ENCODE data around the gene CEACAM16. TPM values are rescaled to one million over a fixed set of nuclear protein-coding genes. Genes with fewer than 3 reads are reported as not detected.
A peak's percentile ranks its signal among the peaks of the same experiment; 100 is the strongest.

Gene CEACAM16
- total RNA-seq, 1 donor from 2014 or later = not detected

DNA sequence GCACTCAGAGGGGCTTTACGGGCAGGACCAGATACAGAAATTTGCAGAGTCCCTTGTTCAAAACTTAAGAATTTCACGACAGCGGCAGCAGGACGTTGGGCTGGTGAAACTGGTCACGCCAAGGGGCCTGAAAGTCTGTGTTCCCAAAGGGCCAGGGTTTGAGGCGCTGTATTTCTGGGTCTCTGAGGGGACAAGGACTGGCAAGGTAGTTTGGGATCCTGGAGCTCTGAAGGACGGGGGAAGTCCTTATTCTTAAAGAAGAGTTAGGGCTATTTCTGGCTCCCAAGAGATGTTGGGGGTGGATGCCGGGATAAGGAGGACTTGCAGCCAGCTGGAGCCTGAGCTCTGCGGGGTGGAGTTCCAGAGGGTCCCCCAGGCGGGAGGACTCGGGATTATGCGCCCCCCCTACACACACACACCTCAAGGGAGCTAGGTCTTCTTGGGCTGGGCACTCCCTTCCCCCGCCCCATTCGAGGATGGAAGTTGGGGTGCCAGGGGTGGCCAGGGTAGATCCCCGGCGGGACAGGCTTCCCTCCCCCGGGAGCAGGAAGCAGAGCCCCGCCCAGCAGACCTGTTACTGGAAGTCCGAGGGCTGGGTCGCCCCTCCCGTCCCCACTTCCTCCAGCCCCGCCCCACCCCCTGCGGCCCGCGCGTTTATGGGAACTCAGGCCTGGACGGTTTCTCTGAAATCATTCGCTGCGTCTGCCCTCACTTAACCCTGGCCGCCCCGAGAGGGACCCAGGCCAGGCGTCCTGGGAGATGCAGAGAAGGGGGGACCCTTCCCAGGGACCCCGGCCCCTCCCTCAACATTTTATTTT lies 55.2 kb downstream of the CEACAM16 start:
- intact Hi-C loops (cut with DNase I) = loop anchor here (1.0 kb wide), 1 partner anchor 12 kb away; no protein-coding TSS in a partner anchor
- DNase-seq (ENCODE audit: low spot score) = peak; percentile 98

DNA sequence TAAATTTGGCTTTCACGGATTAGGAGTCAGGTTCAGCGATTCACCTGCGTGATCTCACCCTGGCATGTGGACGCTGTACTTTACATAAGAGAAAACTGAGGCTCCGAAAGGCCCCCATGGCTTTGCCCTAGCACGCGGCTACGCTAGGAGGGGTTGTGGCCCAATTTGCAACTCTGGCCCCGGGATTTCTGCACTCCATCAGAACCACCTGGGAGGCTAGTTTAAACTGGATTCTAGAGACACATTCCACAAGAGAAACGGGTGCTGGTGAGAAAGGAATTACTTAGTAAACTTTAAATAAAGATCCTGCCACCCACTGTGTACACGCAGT lies 55.8 kb downstream of the CEACAM16 start:
- DNase-seq (ENCODE audit: low spot score) = no peak
- intact Hi-C loops (cut with DNase I) = loop anchor here (1.0 kb wide), 1 partner anchor 12 kb away; no protein-coding TSS in a partner anchor

DNA sequence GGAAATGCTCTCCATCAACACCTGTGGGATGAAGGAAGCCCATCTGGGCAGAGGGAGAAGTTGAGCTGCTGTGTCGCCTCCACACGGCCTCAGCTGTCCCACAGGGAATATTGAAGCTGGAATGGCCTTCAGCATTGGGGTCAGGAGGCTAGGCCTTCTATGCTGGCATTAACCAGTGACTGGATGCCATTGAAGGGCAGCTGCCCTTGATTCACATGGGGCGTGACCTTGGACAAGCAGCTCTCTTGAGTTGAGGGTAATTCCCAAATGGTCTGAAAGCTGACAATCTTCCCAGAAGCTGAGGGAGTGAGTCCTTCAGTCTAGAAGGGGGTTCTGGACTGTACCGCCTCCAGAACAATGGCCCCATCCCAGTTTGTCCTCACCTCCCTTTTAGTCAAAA lies 56.3 kb downstream of the CEACAM16 start:
- DNase-seq (ENCODE audit: low spot score) = no peak
- intact Hi-C loops (cut with DNase I) = no loop called here

DNA sequence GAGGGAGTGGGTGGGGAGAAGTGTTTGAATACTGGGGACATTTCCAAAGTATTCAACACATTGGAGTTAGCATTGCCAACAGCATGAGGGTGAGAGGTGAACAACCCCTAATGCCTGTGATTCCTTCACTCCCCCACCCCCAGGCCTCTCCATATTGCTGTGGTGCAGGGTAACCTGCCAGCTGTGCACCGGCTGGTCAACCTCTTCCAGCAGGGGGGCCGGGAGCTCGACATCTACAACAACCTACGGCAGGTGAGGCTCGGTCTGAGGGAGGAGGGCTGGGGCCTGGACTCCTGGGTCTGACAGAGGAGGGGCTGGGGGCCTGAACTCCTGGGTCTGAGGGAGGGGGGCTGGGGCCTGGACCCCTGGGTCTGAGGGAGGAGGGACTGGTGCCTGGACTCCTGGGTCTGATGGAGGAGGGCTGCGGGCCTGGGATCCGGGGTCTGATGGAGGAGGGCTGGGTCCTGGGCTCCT lies 57.2 kb downstream of the CEACAM16 start:
- DNase-seq (ENCODE audit: low spot score) = no peak
- intact Hi-C loops (cut with DNase I) = no loop called here

DNA sequence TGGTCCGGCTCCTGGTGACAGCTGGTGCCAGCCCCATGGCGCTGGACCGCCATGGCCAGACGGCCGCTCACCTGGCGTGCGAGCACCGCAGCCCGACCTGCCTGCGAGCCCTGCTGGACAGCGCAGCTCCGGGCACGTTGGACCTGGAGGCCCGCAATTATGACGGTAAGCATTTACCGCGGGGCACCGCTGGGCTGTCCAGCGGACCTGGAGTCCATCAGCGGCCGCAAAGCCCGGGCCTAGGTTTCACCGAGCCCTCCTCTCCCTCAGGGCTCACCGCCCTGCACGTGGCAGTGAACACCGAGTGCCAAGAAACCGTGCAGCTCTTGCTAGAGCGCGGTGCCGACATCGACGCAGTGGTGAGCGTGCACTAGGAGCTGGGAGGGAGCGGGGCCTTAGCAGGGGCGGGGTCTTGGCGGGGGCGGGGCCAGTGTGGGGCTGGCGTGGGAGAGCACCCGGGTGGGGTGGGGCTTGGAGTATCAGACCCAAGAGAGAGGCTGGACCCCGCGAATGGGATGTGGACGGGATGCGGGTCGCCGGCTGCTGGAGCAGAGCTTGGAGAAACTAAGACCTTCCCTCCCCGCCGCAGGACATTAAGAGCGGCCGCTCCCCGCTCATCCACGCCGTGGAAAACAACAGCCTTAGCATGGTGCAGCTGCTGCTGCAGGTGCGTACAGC lies 58.2 kb downstream of the CEACAM16 start:
- intact Hi-C loops (cut with DNase I) = no loop called here
- no peak for DNase-seq (ENCODE audit: low spot score)

DNA sequence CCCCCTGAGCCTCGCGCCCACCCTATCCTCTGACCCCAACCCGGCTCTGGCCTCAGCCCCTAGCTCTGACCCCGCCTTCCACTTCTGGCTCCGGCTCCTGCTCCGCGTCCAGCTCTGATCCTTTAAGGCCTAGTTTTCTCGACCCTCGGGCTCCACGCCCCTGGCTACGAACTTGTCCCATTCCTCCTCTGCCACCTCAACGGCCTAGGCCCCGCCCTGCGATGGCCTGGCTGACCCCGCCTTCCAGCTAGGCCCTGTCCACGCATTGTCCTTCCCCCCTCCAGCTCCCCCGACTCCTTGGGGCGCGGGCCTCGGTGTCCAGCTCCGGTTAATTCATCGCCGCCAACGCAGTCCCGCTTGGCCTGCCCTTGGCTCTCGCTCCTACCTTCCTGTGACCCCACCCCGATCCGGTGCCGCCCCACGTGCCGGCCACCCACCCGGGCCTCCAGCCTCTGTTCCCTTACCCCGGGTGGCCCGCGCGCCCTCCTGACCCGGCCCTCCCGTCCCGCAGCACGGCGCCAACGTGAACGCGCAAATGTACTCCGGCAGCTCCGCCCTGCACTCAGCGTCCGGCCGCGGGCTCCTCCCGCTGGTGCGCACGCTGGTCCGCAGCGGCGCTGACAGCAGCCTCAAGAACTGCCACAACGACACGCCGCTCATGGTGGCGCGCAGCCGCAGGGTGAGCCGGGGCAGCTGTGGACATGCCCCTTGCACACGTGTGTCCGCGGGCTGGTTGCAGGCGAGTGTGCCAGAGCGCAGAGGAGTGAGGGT lies 59.0 kb downstream of the CEACAM16 start:
- no peak for DNase-seq (ENCODE audit: low spot score)
- intact Hi-C loops (cut with DNase I) = loop anchor here (2.0 kb wide), 1 partner anchor 33 kb away; no protein-coding TSS in a partner anchor

DNA sequence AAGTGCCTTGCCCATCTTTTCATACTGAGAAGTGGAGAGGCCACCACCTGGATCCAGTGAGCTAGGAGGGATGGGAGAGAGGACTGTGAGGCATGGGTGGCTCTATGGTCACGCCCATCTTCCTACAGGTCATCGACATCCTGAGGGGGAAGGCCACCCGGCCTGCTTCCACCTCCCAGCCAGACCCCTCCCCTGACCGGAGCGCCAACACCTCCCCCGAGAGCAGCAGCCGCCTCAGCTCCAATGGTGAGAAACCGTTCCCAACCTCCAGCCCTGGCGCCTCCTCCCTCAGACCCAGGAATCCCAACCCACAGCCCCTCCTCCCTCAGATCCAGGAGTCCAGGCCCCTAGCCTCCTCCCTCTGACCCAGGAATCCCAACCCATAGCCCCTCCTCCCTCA lies 59.6 kb downstream of the CEACAM16 start:
- intact Hi-C loops (cut with DNase I) = loop anchor here (2.0 kb wide), 1 partner anchor 34 kb away; no protein-coding TSS in a partner anchor

DNA sequence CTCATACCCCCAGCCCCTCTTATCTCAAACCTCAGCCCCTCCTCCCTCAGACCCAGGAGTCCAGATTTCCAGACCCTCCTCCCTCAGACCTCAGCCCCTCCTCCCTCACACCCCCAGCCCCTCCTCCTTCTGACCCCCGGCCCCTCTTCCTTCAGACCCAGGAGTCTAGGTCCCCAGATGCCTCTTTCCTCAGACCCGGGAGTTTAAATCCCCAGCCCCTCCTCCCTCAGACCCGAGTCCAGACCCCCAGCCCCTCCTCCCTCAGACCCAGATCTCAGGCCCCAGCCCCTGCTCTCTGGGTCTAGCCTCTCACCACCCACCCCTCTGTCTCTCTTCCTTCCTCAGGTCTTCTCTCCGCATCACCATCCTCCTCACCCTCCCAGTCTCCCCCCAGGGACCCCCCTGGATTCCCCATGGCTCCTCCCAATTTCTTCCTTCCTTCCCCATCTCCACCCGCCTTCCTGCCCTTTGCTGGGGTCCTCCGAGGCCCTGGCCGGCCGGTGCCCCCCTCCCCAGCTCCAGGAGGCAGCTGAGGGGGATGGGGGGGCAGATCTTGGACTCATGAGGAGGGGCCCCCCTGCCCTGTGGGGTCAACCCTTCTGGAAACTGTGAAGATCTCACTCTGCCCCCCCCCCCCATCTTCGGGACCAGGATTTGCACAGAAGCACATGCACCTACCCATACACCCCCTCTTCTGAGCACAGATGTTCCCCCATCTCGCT lies 60.3 kb downstream of the CEACAM16 start:
- no peak for DNase-seq (ENCODE audit: low spot score)
- intact Hi-C loops (cut with DNase I) = loop anchor here (2.0 kb wide), 1 partner anchor 34 kb away; no protein-coding TSS in a partner anchor

More for the DNA sequence above, 59.6 kb downstream of the CEACAM16 start:
- no peak for DNase-seq (ENCODE audit: low spot score)

Small RNAs within 50 kb of the gene (microRNA-seq; reads per million reads assigned to microRNA genes)
- not detected for gene MIR4531
- not detected for gene MIR8085

Other genes with a start within 250 kb of the CEACAM16 start
- gene ZNF180, start 198.6 kb upstream of the CEACAM16 start, total RNA-seq = 3.7 TPM
- not detected for gene CEACAM20, start 169.5 kb upstream of the CEACAM16 start, total RNA-seq
- gene IGSF23, start 85.6 kb upstream of the CEACAM16 start, total RNA-seq = not detected
- 44.0 TPM for gene PVR, start 55.2 kb upstream of the CEACAM16 start, total RNA-seq
- gene CEACAM19, start 27.7 kb upstream of the CEACAM16 start, total RNA-seq = 7.6 TPM
- gene BCL3, start 49.6 kb downstream of the CEACAM16 start, total RNA-seq = 41.5 TPM
- not detected for gene CBLC, start 78.7 kb downstream of the CEACAM16 start, total RNA-seq
- gene BCAM, start 110.0 kb downstream of the CEACAM16 start, total RNA-seq = 86.8 TPM
- gene NECTIN2, start 147.1 kb downstream of the CEACAM16 start, total RNA-seq = 60.0 TPM
- gene TOMM40, start 192.1 kb downstream of the CEACAM16 start, total RNA-seq = 43.0 TPM
- 26.6 TPM for gene APOE, start 206.6 kb downstream of the CEACAM16 start, total RNA-seq
- gene APOC1, start 215.5 kb downstream of the CEACAM16 start, total RNA-seq = 7.3 TPM
- gene APOC4, start 243.1 kb downstream of the CEACAM16 start, total RNA-seq = not detected
- gene APOC2, start 246.9 kb downstream of the CEACAM16 start, total RNA-seq = not detected

All from cardiac septum (tissue), 1 donor.